K562 (cell line): ENCODE results near the gene ZNRF1. TPM values are rescaled to one million over a fixed set of nuclear protein-coding genes. Genes with fewer than 3 reads are reported as not detected.

Experiments used
- ARNT ChIP-seq, 2 experiments: fragments of 450-650 bp; IDR thresholded peaks; 2 replicates each; pipeline ENCODE4 v1.6.1; 2016; ENCODE audit warnings: mild to moderate bottlenecking in 1 of 2
- CHD2 ChIP-seq: IDR thresholded peaks from 2 replicates; pipeline ENCODE4 v1.6.1; 2011; ENCODE audit warnings: low read depth, low read length
- CXXC5 ChIP-seq: fragments of 250-450 bp; sonication (Bioruptor Pico); IDR thresholded peaks from 2 replicates; pipeline ENCODE4 v1.8.0; 2022; ENCODE audit warnings: inconsistent platforms, mild to moderate bottlenecking, moderate library complexity
- DEAF1 ChIP-seq: fragments of 450-650 bp; formaldehyde crosslinking; IDR thresholded peaks from 2 replicates; pipeline ENCODE4 v1.4.0; 2020; ENCODE audit warnings: mild to moderate bottlenecking, moderate library complexity
- ETV1 ChIP-seq: fragments of 450-650 bp; conservative IDR thresholded peaks from 2 replicates; pipeline ENCODE4 v1.6.1; 2016; ENCODE audit warnings: missing genetic modification characterization, control low read depth, low read depth, missing compliant biosample characterization
- FOXA1 ChIP-seq: fragments of 450-650 bp; IDR thresholded peaks from 2 replicates; pipeline ENCODE4 v1.6.1; 2016; ENCODE audit warnings: mild to moderate bottlenecking, borderline replicate concordance
- FOXK2 ChIP-seq, 2 experiments: fragments of 450-650 bp; IDR thresholded peaks in 1 of 2; conservative IDR thresholded peaks in 1 of 2; 2 replicates each; pipeline ENCODE4 v1.6.1; 2016; ENCODE audit warnings: low read depth in 2 of 2, mild to moderate bottlenecking in 1 of 2
- FOXP1 ChIP-seq: sonication (generic); formaldehyde crosslinking; IDR thresholded peaks from 2 replicates; pipeline ENCODE4 v1.8.0; 2022; ENCODE audit warnings: mild to moderate bottlenecking, missing genetic modification reagents
- HDAC6 ChIP-seq: IDR thresholded peaks from 2 replicates; pipeline ENCODE4 v1.6.1; 2012; ENCODE audit warnings: low read depth, mild to moderate bottlenecking, control low read depth, inconsistent platforms, low read length, moderate library complexity
- JUNB ChIP-seq: fragments of 450-650 bp; formaldehyde crosslinking; conservative IDR thresholded peaks from 2 replicates; pipeline ENCODE4 v1.4.0; 2020; ENCODE audit warnings: mild to moderate bottlenecking
- MTA3 ChIP-seq: fragments of 450-650 bp; formaldehyde crosslinking; IDR thresholded peaks from 2 replicates; pipeline ENCODE4 v1.6.1; 2017; ENCODE audit warnings: mild to moderate bottlenecking, borderline replicate concordance
- RAD51 ChIP-seq: fragments of 450-650 bp; IDR thresholded peaks from 2 replicates; pipeline ENCODE4 v1.7.1; 2016; ENCODE audit warnings: low read depth, mild to moderate bottlenecking, borderline replicate concordance
- RFX1 ChIP-seq: fragments of 450-650 bp; IDR thresholded peaks from 2 replicates; pipeline ENCODE4 v1.6.1; 2016; ENCODE audit warnings: mild to moderate bottlenecking, moderate library complexity
- TFAM ChIP-seq: fragments of 250-450 bp; sonication (Bioruptor Pico); conservative IDR thresholded peaks from 2 replicates; pipeline ENCODE4 v1.5.0; 2021; ENCODE audit warnings: mild to moderate bottlenecking, moderate library complexity
- YBX1 ChIP-seq: fragments of 450-650 bp; IDR thresholded peaks from 2 replicates; pipeline ENCODE4 v1.7.1; 2016; ENCODE audit warnings: mild to moderate bottlenecking
- ZNF318 ChIP-seq, 2 experiments: fragments of 450-650 bp; IDR thresholded peaks; 2 replicates each; pipeline ENCODE4 v1.6.1; 2016; ENCODE audit warnings: mild to moderate bottlenecking in 2 of 2, borderline replicate concordance in 1 of 2, low read depth in 1 of 2, moderate library complexity in 1 of 2
- ZNF584 ChIP-seq: fragments of 200-800 bp; sonication (Bioruptor generic); IDR thresholded peaks from 2 replicates; pipeline ENCODE4 v1.6.1; 2016; ENCODE audit warnings: low read depth, mild to moderate bottlenecking, missing genetic modification characterization, missing compliant biosample characterization
- ZNF77 ChIP-seq: fragments of 250-450 bp; sonication (Bioruptor Pico); IDR thresholded peaks from 2 replicates; pipeline ENCODE4 v1.5.0; 2020
- polyA plus RNA-seq, 8 experiments: library from polyadenylated mRNA; depleted of rRNA in 4 of 8; stranded (reverse) in 5 of 8; unstranded in 3 of 8; fragments of >200 nt; fragmentation: Nextera tagmentation in 2 of 8; fragmentation: Illumina TruSeq in 1 of 8; extraction: Ambion mirVana in 2 of 8; extraction: Trizol in 1 of 8; gene quantifications; 2 replicates each; pipeline versions ENCODE4 v1.2.1 to v1.2.3, GENCODE V29; 2011 to 2014; ENCODE audit warnings: inconsistent platforms in 1 of 8, missing spikeins in 1 of 8
- total RNA-seq, 7 experiments: library from RNA; depleted of rRNA in 6 of 7; stranded (reverse); fragments of >200 nt in 6 of 7; fragmentation: Illumina TruSeq in 2 of 7; extraction: Trizol in 2 of 7; gene quantifications; 2 replicates each; pipeline versions ENCODE4 v1.2.1 to v1.2.3, GENCODE V29; 2011 to 2021; ENCODE audit warnings: low replicate concordance in 1 of 7

The ZNRF1 gene
- total and polyA plus RNA-seq, 9 of the 15 experiments (the other 6 are each of a cell fraction or from before 2014, with no cell fraction given) = 9.5 to 37.7 (median 20.0) TPM

- TF ChIP-seq ZNF318 (IDR thresholded peaks at IDR 0.05; ENCODE audit: borderline replicate concordance in 1 of 2, low read depth in 1 of 2) = peak in 1 of 2 experiments; percentile 44; a peak in 1 of 4 replicates
- TF ChIP-seq FOXP1 (CRISPR knock-in tag) = no peak
- TF ChIP-seq CXXC5 = peak; percentile 47; the same call in 1 of the 2 replicates
- TF ChIP-seq DEAF1 (CRISPR knock-in tag) = 0 out of 2 replicates have a peak, but pooled peaks have one; percentile 15
- TF ChIP-seq FOXA1 = peak; percentile 78
- TF ChIP-seq ARNT (IDR thresholded peaks at IDR 0.05) = 0 out of 4 replicates have a peak, but pooled peaks of 1 of the 2 experiments have one; percentile 26
- no peak for TF ChIP-seq HDAC6
- TF ChIP-seq MTA3 = peak; percentile 43; the same call in 1 of the 2 replicates
- TF ChIP-seq CHD2 = no peak
- TF ChIP-seq TFAM (CRISPR knock-in tag) = no peak
- no peak for TF ChIP-seq RFX1
- no peak for TF ChIP-seq YBX1
- TF ChIP-seq ZNF584 (CRISPR knock-in tag) = 0 out of 2 replicates have a peak, but pooled peaks have one; percentile 10
- TF ChIP-seq ETV1 = peak; percentile 5; the same call in 1 of the 2 replicates
- TF ChIP-seq RAD51 = peak; percentile 20; the same call in 1 of the 2 replicates
- TF ChIP-seq ZNF77 (CRISPR knock-in tag) = no peak
- TF ChIP-seq FOXK2 (conservative IDR thresholded peaks at IDR 0.05 in 1 of 2, IDR thresholded peaks at IDR 0.05 in 1 of 2; ENCODE audit: low read depth in 2 of 2) = peak; percentile 61 to 67; a peak in 3 of 4 replicates
- no peak for TF ChIP-seq JUNB
These were observed 88.7 kb downstream of the ZNRF1 start (continued) for GRCh38 chr16:75087375-75087979.
